Stimulated activated CD4-positive, alpha-beta T cell treated with anti-CD3 and anti-CD28 coated beads, Interleukin-4, amount 100 ng/mL, for 4 hours (primary cell): ENCODE measurements around the gene SEPTIN3.
"Not testable (repeated sequence)": the region's sequence is repeated elsewhere in the genome, so short reads cannot be mapped to it uniquely, and the experiment has no call there.

ENCODE experiments used
- DNase-seq, 2 experiments: peaks; one replicate each; pipeline ENCODE4 v3.0.0-alpha.2; 2020

Gene SEPTIN3

GRCh38 chr22:41943661-41944209 is 25.5 kb upstream of the SEPTIN3 start:
- no peak for DNase-seq

DNA sequence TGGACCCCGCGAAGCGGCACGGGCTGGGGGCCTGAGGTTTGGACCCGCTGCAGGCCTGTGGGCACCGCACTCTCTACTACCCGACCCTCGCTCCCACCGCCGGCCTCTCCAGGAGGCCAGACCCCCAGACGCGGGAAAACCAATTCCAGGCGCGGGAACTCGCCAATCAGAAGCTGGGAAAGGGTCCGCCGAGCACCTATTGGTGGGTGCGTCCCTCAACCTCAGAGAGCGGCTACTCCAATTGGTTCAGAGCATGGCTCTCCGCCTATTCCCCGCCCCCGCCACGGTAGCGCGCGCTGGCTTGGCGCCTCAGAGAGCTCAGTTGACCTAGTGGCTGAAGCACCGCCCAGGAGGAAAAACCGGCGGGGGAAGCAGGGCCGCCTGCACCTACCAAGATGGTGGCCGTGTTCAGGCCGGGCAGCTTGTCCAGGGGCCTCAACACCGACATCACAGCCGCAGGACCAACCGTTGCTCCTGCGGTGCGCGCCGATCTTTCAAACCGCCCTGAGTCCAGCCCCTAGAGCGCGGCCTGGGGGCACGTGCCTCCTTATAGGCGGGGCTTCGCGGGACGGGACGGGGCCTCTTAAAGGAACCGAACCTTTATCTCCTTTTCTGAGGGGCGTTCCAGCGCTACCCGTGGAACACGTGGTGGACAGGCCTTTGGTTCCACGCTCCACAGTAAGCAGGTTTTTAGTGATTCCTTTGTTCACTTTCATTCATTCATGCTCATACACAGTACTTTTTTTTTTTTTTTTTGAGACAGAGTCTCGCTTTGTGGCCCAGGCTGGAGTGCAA is 22.4 kb upstream of the SEPTIN3 start, which contains the start of gene CENPM:
CENPM (minus strand) TSS at position 524 of the 795 bp plus-strand sequence; CDS start at position 448, 76 bp downstream.
- peak; percentile 83 to 88 for DNase-seq

DNA sequence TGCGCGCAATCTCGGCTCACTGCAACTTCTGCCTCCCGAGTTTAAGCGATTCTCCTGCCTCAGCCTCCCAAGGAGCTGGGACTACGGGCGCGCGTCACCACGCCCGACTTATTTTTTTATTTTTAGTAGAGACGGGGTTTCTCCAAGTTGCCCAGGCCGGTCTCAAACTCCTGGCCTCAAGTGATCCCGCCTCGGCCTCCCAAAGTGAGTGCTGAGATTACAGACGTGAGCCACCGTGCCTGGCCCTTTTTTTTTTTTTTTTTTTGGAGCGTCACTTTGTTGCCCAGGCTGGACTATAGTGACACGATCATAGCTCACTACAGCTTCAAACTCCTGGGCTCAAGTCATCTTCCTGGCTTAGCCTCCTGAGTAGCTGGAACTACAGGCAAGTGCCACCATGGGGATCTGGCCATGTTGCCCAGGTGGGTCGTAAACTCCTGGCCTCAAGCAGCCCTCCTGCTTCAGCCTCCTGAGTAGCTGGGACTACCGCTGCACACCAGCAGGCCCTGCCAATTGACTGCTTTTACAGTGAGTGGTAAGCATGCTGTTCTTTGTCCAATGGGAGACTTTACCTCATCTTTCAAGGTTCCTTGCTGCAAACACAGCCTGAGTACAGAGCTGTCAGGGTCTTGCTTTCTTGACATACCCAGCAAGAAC is 21.7 kb upstream of the SEPTIN3 start:
- DNase-seq, result no peak

DNA sequence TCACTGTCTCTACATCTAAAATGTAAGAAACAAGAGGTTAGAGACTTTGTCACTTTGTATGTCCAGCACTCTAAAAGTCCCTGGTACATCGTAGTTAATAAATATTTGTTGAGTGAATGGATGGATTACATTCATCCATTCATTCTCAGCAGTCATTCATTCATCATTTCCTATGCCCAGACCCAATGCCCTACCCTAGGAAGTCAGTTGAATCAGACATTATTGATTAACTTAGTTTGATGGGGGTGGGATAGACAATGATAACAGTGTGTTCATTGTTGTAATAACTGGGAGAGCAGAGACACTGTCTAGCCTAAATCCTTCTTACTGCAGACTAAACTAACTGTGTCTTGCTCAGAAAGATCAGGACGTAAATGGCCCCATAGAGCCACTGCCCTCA is 21.1 kb upstream of the SEPTIN3 start:
- no peak for DNase-seq

- DNase-seq, result not testable (repeated sequence)
Observed at GRCh38 chr22:41948928-41949296, 20.3 kb upstream of the SEPTIN3 start.

DNA sequence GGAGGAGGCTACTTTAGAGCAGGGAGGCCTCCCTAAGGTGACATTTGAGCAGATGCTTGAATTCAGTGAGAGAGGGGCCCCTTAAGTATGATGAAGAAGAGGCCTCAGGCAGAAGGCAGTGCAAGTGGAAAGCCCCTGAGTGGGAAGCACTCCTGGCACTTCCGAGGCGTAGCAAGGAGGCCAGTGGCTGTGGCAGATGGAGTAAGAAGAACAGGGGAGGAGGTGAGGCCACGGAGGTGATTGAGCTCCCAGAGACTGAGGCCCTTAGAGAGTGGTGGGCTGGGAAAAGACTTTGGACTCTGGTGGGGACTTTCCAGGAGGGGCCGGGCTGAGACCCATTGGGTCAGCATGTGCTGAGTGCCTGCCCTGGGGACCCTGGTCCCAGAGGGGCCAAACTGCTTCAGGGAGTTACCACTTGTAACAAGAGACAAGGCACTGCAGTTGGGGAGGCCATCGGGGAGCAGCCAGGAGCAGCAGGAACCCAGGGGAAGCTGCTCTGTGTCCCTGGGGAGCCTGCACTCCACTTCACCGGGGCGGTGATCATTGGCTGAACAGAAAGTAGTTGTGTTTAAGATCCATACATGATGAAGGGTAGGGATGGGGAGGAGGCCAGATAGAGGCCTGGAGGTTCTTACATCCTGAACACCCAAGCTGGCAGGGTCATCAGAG is 19.8 kb upstream of the SEPTIN3 start:
- DNase-seq, result no peak

DNA sequence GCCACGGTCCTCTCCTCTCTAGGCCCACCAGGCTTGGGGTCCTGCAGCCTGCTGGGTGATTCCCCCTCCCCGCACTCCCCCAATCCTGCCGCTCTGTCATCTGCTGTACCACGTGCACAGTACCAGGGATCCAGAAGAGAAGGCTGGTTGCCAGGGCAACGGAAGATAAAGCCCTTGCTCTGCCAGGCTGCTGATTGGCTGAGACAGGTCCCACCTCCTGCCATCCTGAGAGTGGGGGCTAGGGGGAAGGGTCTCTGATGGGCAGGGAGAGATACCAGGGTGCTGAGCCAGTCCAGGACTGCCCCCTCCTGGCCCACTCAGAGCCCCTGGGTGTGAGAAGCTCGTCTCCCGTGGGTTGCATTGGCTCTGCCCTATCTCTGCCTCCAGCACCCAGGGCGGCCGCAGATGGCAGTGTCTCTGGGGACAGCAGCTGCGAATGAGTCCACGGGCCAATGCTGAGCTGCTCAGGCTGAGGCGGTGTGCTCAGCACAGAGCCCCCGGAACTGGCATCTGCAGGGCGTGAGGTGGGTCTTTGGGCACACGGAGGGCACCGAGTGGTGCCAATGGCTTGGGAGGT is 17.3 kb upstream of the SEPTIN3 start, which contains the start of gene SMIM45:
SMIM45 (plus strand) TSS at position 253 of the 577 bp plus-strand sequence.
- DNase-seq, result no peak

DNA sequence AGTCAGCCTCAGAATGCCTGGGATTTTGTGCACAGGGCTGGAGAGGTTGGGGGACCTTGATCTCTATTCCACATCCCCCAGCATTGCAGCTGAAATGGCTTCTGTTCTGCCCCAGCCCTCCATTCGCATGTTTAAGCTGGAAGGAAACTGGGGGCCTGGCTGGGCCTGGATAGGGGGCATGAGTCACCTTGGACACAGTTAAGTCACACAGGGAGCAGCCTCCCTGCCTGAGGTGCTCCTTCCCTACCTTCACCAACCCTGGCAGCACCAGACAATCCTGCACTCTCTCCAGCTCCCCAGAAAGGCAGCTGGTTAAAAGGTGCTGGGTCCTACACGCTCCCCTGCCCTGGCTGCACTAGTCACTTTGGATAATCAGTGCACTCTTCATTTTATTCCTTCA is 16.5 kb upstream of the SEPTIN3 start:
- no peak for DNase-seq

DNA sequence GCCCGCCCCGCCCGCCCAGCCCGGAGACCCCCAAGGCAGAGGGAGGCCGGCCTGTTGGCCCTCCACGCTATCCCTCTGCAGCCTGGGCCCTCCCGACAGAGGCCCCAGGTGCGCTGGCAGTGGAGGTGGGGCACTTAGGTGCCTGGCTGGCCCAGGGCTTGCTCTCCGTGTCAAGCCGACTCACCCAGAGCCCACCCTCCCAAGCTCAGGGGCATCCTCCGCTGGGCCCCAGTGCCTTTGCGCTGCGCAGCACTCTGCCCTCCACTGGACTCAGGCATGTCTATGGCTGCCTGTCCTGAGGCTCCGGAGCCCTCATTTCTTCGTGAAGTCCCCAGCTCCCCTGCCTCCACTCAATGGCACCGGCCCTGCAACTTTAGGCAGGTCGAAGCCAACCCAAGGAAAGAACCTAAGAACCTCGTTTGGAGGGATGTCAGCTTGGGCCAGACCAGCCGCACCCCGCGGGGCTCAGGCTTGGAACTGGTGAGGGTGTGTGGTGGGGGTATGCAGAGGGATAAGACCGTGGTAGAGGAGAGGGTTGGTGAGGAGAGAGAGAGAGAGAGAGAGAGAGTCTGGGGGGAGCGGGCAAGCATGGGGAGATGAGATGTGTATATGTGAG is 11.2 kb upstream of the SEPTIN3 start:
- no peak for DNase-seq

- DNase-seq, result no peak
Observed at GRCh38 chr22:41963453-41964111, 5.7 kb upstream of the SEPTIN3 start.

GRCh38 chr22:41964112-41964491 is 5.1 kb upstream of the SEPTIN3 start:
- no peak for DNase-seq

DNA sequence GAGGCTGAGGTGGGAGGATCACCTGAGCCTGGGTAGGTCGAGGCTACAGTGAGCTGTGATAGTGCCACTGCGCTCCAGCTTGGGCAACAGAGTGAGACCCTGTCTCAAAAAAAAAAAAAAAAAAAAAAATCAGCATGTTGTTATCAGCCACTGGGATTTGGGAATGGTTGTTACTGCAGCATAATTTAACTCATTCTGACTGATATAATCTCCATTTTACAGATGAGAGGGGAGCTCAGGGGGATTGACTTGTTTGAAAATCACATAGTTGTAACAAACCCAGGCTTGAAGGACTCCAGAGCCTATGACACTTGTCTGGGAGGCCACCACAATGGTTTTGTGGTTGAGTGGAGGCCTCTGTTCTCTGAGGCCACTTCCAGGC is 3.0 kb upstream of the SEPTIN3 start:
- no peak for DNase-seq

DNA sequence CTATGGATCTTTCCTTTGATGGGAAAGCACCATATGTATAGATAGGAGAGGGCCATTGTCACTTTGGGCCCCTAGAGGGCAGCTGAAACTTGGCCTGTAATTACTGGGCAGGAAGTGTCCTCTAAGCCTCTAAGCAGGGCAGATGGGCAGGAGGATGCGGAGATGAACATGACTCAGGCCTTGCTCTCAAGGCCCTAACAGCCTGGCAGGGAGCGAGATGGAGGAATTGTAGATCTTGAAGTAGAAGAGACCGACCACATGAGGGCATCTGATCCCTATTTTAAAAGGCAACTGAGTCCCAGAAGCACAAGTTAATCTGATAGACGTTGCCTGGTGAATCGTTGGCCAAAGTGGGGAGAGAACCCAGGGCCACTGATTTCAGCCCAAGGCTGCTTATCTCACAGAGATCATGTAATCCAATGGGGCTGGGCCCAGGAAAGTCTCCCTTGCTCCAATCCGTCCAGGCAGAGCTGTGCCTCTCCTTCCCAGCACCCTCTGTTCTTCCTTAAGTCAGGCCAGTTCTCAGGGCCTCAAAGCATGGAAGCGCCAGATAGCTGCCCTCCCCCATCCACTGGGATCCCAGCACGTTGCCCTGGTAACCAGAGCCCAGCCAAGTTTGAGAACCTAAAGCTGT is 2.5 kb upstream of the SEPTIN3 start:
- peak in 1 of 2 experiments; percentile 30 for DNase-seq

- no peak for DNase-seq
Observed at GRCh38 chr22:41968601-41969000, 642 bp upstream of the SEPTIN3 start.

- DNase-seq, result no peak
Observed at GRCh38 chr22:41970601-41971000, 1.4 kb downstream of the SEPTIN3 start.

- no peak for DNase-seq
Observed at GRCh38 chr22:41971431-41971830, 2.2 kb downstream of the SEPTIN3 start.

GRCh38 chr22:41974691-41975290 is 5.5 kb downstream of the SEPTIN3 start:
- no peak for DNase-seq

DNA sequence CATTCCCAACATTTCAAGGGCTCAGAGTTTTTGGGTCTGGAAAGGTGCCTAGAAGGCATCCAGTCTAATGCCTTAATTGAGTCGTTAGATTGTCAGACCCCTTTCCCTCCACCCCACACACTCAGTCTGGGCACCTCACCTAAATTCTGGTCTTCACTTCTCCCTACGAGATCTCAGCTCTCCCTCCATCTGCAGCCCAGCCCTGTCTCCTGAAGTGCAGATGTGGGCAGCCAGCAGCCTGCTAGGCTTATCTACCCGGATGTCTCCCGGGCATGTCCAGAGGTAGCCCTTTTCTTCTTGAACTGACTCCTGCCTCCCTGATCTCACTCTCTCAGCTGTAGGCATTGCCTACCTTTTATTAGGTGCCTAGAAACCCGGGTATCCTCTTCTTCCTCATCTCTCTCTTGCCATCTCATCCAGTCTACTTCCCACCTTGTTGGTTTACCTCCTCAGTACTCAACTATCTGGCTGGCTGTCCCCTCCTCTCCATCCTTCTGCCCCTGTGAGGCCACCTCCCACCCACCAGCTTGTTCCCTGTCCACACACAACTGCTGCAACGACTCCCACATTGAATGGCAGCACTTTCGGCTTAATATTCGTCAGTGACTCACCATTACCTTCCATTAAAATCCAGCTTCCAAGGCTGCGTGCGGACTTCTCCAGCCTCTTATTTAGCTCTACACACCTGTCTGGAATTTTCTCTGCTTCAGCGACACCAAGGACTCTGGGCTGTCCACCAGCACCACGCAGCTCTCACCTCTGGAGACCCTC is 6.2 kb downstream of the SEPTIN3 start:
- no peak for DNase-seq

- peak; percentile 45 to 57 for DNase-seq
Observed at GRCh38 chr22:41976070-41976901, 7.0 kb downstream of the SEPTIN3 start.
